ENCODE data around the gene TMEM184A.
"Not testable (repeated sequence)": the region's sequence is repeated elsewhere in the genome, so short reads cannot be mapped to it uniquely, and the experiment has no call there.

TMEM184A gene

DNA sequence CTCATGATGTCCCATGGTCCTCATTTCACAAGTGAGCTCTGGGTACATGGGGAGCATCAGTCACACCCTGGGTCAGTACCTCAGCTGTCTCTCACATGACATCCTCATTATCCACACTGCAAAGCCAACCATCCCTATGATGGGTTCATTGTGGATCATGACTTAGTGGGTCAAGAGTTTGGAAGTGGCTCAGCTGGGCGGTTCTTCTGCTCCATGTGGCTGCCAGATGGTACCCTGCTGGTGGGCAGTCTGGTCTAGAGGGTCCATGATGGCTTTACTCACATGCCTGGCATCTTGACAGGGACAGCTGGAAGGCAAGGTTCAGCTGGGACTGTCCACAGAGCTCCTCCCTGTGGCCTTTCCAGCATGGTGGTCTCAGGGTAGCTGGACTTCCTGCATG, 33.0 kb upstream of the TMEM184A start:
- FAIRE-seq: no peak

GRCh38 chr7:1587738-1588137, 31.7 kb upstream of the TMEM184A start:
- FAIRE-seq: no peak

- no peak for FAIRE-seq
Observed at GRCh38 chr7:1586827-1587705, 31.1 kb upstream of the TMEM184A start.

DNA sequence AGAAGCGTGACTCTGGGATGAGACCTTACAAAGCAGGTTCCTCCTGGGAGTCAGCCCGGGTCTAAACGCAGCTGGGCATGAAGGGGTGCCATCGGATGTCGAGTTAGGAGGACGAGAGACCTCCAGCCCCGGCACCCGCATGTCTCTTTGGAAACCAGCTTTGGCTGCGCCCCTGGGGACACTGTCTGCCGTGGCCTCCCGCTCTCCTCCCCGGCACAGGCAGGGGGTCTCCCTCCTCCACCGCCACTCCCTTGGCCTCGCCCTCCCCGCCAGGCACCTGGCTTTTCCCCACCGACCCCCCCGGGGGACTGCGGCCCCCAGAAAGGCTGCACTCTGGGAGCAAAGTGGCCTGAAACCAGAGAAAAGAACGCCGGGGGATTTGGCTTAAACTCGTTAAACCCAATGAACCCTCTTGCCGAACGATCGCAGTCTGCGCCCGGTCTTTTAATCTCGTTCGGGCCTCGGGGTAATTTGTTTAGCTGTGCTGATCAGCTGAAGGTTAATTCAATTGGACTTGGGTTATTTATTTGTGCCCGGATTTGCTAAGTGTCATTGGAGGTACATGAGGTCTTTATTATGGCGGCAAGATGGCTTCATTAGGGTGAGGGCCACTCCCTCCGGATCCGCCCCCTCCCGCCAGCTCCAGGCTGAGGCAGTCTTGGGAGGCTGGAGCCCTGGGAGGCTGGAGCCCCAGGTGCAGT, 30.3 kb upstream of the TMEM184A start:
- FAIRE-seq: no peak

- FAIRE-seq: no peak
Observed at GRCh38 chr7:1585142-1585981, 29.4 kb upstream of the TMEM184A start.

DNA sequence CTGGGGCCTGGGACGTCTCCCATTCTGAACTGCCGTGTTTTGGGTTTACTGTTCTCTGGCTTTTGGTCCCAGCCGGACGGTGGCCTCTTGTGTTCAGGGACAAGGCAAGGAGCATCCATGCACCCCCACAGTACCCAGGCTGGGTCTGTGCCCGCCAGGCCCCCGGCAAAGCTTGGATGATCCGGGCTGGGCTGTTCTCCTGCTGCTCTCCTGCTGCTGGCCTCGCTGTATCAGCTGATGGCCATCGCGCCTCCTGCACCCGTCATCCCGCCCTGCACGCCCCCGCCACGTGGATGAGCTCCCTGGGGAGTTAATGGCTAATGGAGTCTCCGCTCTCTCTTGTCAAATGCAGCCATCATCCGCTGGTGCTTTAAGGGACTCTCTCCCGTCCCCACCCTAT, 28.7 kb upstream of the TMEM184A start:
- FAIRE-seq: no peak

DNA sequence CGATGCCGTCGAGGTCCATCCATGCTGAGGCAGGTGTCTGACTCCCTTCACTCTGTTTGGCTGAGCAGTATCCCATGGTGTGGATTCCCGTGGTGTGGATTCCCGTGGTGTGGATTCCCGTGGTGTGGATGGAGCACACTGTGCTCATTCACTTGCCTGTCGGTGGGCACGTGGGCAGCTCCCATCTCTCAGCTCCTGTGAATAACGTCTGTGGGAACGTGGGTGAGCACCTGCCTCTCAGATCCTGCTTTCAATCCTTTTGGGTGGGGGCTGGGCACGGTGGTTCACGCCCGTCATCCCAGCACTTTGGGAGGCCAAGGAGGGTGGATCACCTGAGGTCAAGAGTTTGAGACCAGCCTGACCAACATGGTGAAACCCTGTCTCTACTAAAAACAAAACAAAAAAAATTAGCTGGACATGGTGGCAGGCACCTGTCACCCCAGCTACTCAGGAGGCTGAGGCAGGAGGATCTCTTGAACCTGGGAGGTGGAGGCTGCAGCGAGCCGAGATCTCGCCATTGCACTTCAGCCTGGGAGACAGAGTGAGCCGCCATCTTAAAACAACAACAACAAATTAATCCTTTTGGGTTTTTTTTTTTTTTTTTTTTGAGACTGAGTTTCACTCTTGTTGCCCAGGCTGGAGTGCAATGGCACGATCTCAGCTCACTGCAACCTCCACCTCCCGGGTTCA, 27.4 kb upstream of the TMEM184A start:
- not testable (repeated sequence) for FAIRE-seq

GRCh38 chr7:1580422-1581030, 24.5 kb upstream of the TMEM184A start:
- FAIRE-seq: no peak

DNA sequence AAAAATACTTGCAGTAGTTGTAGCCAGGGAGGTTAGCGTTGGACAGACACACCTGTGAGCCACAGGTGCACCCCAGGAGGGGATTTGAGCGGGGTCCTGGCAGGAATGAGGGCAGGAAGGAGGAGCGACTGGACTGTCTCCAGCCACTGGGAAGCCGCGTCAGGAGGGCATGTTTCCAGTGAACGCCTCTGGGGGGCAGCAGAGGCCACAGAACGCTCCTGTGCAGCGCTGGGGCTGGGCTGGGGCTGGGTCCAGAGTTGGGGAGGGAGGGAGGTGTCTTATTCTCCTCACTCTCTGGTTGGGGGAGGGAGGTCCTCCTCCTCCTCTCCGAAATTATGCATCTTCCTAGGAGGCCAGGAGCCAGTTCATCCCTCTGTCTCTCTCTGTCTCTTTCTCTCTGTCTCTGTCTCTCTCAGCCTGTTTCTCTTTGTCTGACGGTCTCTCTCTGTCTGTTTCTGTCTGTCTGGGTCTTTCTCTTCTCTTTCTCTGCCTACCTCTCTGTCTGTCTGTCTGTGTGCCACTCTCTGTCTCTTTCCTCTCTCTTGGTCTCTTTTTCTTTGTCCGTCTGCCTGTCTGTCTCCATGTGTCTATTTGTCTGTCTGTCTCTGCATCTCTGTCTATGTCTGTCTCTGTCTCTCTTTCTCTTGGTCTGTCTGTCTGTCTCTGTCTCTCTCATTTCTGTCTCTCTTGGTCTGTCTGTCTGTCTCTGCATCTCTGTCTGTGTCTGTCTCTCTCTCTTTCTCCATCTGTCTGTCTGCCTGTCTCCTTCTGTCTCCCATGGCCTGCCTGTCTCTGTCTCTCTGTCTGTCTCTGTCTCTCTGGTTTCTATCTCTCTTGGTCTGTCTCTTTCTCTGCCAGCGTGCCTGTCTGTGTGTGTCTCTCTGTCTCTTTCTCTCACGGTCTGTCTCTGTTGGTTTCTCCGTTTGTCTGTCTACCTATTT, 23.7 kb upstream of the TMEM184A start:
- no peak for FAIRE-seq

DNA sequence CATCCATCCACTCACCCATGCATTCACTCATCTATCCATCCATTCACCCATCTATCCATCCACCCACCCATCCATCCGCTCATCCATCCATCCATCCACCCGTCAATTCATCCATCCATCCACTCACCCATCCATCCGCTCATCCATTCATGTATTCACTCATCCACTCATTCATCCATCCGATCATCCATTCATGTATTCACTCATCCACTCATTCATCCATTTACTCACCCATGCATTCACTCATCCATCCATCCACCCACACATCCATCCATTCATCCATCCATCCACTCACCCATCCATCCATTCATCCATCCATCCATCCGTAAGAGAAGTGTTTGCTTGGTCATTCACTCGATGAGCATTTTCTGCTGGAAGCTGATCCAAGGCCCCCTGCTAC, 22.5 kb upstream of the TMEM184A start:
- no peak for FAIRE-seq

DNA sequence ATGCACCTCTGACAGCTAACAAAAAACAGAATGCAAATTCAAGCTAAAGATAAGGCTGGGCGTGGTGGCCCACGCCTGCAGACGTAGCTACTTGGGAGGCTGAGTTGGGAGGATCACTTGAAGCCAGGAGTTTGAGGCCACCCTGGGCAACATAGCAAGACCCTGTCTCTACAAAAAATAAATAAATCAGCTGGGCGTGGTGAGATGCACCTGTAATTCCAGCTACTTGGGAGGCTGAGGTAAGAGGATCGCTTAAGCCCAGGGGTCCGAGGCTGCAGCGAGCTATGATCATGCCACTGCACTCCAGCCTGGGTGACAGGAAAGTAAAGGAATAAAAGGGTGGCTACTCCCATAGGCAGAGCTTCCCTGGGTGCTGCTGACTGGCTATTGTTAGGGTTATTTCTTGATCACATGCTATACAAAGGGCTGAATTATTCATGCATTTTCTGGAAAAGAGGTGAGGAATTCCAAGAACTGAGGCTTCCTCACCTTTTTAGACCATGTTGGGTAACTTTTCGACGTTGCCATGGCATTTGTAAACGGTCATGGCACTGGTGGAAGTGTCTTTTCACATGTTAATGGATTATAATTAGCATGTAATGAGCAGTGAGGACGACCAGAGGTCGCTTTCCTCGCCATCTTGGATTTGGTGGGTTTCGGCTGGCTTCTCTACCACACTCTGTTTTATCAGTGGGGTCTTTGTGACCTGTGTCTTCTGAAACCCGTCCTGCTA, 20.7 kb upstream of the TMEM184A start:
- FAIRE-seq: no peak

GRCh38 chr7:1575809-1576208, 19.8 kb upstream of the TMEM184A start:
- no peak for FAIRE-seq

DNA sequence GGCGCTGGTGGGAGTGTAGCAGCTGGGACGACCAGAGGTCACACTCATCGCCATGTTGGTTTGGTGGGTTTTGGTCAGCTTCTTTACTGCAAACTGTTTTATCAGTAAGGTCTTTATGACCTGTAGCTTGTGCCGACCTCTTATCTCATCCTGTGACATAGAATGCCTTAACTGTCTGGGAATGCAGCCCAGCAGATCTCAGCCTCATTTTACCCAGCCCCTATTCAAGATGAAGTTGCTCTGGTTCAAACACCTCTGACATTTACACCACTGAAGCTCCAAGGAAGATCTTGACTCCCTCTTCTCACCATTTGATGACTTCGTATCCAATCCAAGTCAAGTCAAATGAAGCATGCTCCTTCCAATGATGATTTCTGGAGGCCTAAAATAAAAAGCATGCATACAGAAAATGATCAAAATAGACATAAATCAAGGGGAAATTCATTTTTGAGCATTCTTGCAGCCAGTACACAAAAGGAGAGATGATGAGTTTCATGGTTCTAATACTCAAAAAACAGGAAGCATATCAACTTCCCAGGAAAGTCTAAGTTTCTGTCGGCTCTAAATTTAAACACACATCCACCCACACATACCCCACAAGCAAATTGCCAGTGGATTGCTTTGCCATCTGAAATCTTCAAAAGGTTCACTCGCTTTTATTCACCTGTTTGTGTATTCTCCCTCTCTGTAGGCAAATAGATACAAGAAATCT, 16.3 kb upstream of the TMEM184A start:
- FAIRE-seq: no peak

DNA sequence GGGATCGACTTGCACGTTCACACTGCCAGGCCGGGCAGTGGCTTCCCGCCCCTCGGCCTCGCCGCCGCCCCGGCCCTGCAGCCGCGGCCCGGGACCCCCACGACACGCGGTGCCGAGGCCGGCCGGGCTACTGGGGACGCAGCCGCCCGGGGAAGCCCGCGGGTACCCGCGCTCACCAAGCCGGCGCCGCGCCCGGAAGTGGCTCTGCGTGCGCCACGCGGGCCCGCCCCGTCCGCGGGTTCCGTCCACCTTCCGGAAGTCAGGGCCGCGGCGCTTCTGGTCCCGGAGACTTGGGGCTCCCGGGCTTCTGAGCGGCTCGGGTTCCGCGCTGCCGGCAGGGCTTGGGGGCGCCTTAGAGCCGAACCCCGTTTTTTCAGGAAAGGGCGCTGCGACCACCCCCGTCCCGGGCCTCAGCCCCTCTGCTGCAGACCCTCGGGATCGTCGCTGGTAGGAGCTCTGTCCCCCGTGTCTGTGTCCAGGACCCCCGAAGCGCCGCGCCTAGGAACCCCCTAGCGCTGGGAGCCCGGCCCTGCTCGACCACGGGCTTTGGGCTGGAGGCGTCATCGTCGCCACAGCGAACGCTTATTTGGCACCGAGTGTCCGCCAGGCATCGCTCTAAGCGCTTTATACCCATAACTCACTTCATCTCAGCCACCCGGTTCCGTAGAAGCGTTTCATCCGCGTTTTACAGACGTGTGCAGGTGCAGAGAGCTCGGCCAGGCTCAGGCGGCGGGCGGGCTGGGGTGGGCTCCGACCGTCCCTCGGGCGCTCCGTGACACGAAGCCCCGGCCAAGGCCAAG, 14.0 kb upstream of the TMEM184A start, which contains the start of gene PSMG3:
Gene PSMG3 (minus strand): TSS at position 200 of the 800 bp plus-strand sequence. CDS start 693 bp downstream, outside the sequence.
- no peak for FAIRE-seq

DNA sequence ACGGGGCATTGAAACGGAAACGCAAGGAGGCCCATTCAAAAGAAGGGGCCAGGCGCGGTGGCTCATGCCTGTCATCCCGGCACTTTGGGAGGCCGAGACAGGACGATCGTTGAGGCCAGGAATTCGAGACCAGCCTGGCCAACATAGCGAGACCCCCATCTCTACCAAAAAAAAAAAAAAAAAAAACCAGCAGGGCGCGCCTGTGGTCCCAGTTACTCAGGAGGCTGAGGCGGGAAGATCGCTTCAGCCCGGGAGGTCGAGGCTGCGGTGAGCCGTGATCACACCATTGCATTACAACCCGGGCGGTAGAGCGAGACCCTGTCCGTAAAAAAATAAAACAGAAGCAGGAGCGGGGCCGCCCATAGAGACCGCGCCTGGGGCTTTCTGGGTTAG, 13.4 kb upstream of the TMEM184A start:
- FAIRE-seq: no peak

DNA sequence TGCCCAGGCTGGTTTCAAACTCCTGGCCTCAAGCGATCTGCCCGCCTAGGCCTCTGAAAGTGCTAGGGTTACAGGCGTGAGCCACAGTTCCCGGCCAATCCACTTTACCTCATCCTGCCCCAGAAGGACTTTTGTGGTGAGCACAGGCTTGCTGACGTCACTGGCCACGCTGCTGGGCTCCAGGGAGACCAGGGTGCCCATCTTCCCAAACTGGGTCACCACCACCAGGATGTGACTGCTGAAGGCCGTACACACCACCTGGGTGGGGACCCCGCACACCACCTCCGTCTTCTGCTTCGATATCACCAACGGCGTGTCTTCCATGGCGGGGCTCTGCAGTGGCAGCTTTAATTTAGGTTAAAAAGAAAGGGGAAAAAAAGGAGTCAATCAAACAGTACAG, 13.0 kb upstream of the TMEM184A start:
- no peak for FAIRE-seq

GRCh38 chr7:1567896-1568510, 12.0 kb upstream of the TMEM184A start:
- no peak for FAIRE-seq

Measured in A204.1 (cell line).